ENCODE results near the gene SYNGR3. TPM values are rescaled to one million over a fixed set of nuclear protein-coding genes. Genes with fewer than 3 reads are reported as not detected.
A peak's percentile ranks its signal among the peaks of the same experiment; 100 is the strongest.

SYNGR3 gene
- polyA plus RNA-seq, 1 donor (not counting 4 experiments of a cell fraction or from before 2014, with no cell fraction given), result 0.30 TPM

DNA sequence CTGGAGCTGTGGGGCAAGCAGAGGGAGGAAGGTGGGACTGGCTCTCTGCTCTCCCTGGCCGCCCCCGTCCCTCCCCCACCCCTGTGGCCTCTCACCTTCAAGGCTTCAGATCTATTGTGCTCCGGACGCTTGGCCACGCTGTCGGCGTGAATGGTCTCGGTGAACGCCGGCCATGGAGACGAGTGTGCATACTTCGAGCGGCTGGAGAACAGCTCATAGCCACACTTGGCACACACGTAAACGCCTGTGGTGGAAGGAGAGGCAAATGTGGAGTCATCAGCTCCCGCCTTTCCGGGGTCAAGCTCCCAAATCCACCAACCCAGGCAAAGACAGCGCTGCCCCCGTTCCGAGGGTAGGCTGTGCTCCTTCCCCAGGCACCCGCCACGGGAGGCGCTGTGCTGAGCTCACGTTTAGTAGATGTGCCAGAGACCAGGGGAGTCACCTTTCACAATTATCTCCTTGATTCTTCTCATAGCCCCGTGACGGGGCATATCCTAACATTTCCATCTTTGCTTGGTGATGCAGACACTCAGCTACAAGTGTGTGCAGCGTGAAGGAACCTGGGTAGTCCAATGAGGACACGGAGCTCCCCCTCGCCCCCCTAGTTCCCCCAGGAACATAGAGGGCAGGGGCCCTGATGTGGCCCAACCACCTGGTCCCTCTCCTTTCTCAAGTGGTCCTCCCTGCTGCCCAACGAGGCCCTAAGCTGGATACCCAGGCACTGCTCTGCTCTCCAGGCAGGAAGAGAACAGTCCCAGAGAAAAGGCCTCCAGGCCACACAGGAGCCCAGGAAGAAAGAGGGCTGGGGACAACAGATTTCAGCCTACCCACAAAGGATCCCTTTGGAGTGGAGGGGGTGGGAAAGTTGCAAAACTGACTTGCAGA, 48.4 kb upstream of the SYNGR3 start:
- Histone ChIP-seq H3K9me3 (ENCODE audit: control insufficient read depth, low read depth, low read length) (no peaks in the 10 kb centered on the region), H3K4me1 (ENCODE audit: control insufficient read depth, extremely low read depth, insufficient read depth, low read length) (peaks cover 20% of the 10 kb centered on the region), H3K27me3 (ENCODE audit: control insufficient read depth, extremely low read depth, insufficient read depth, low read length) (no peaks in the 10 kb centered on the region), H3K9ac (ENCODE audit: control insufficient read depth, extremely low read depth, insufficient read depth, low read length) (peak overlapping the region; percentile 25), H3K27ac (ENCODE audit: control insufficient read depth, insufficient read depth, low read length) (no peak overlapping the region), H4K20me1 (ENCODE audit: control insufficient read depth, extremely low read depth, insufficient read depth, low read length) (no peaks in the 10 kb centered on the region), H3K79me2 (ENCODE audit: control insufficient read depth, insufficient read depth, low read length) (no peaks in the 10 kb centered on the region), H3K36me3 (ENCODE audit: control insufficient read depth in 2 of 2, extremely low read depth in 1 of 2, insufficient read depth in 2 of 2, low read length in 2 of 2) (peaks cover 0 to 4% of the 10 kb centered on the region in 2 experiments), H3K4me3 (ENCODE audit: control insufficient read depth in 2 of 3, extremely low read depth in 1 of 3, insufficient read depth in 2 of 3, low read depth in 1 of 3, low read length in 3 of 3) (peak overlapping the region in 2 of 3 experiments; percentile 80 to 93), H3K9me1 (ENCODE audit: control insufficient read depth, extremely low read depth, insufficient read depth, low read length) (no peaks in the 10 kb centered on the region), H3K4me2 (ENCODE audit: control insufficient read depth, extremely low read depth, insufficient read depth, low read depth, low read length) (peak overlapping the region; percentile 88), H2AFZ (ENCODE audit: control insufficient read depth, low read length) (no peak overlapping the region)
- FAIRE-seq (no peak), DNase-seq (ENCODE audit: low read depth, low spot score) (no peak)
- TF ChIP-seq CTCF (optimal IDR thresholded peaks at IDR 0.05 in 1 of 3, IDR thresholded peaks at IDR 0.05 in 1 of 3, conservative IDR thresholded peaks at IDR 0.05 in 1 of 3; ENCODE audit: extremely low read depth in 1 of 3, insufficient read depth in 2 of 3, low read length in 3 of 3) (peak; percentile 10 to 62 (median 31)), EZH2 (IDR thresholded peaks at IDR 0.05; ENCODE audit: low read length) (no peak)
- dilution Hi-C loops (cut with MboI; ENCODE audit: extremely low pct_ligation_motif_present, low sequenced_read_pairs), result no loop called here

- no peak for FAIRE-seq
- Histone ChIP-seq H2AFZ (ENCODE audit: control insufficient read depth, low read length) (peak overlapping the region; percentile 83), H3K27ac (ENCODE audit: control insufficient read depth, insufficient read depth, low read length) (peak overlapping the region; percentile 14), H3K36me3 (ENCODE audit: control insufficient read depth in 2 of 2, extremely low read depth in 1 of 2, insufficient read depth in 2 of 2, low read length in 2 of 2) (peaks cover 0 to 4% of the 10 kb centered on the region in 2 experiments), H3K27me3 (ENCODE audit: control insufficient read depth, extremely low read depth, insufficient read depth, low read length) (no peaks in the 10 kb centered on the region), H3K4me2 (ENCODE audit: control insufficient read depth, extremely low read depth, insufficient read depth, low read depth, low read length) (peak overlapping the region; percentile 88), H3K4me3 (ENCODE audit: control insufficient read depth in 2 of 3, extremely low read depth in 1 of 3, insufficient read depth in 2 of 3, low read depth in 1 of 3, low read length in 3 of 3) (peak overlapping the region; percentile 72 to 93 (median 80)), H3K9me1 (ENCODE audit: control insufficient read depth, extremely low read depth, insufficient read depth, low read length) (no peaks in the 10 kb centered on the region), H3K9me3 (ENCODE audit: control insufficient read depth, low read depth, low read length) (no peaks in the 10 kb centered on the region), H3K4me1 (ENCODE audit: control insufficient read depth, extremely low read depth, insufficient read depth, low read length) (peaks cover 20% of the 10 kb centered on the region), H3K9ac (ENCODE audit: control insufficient read depth, extremely low read depth, insufficient read depth, low read length) (peak overlapping the region; percentile 69), H3K79me2 (ENCODE audit: control insufficient read depth, insufficient read depth, low read length) (no peaks in the 10 kb centered on the region), H4K20me1 (ENCODE audit: control insufficient read depth, extremely low read depth, insufficient read depth, low read length) (no peaks in the 10 kb centered on the region)
- TF ChIP-seq CTCF (optimal IDR thresholded peaks at IDR 0.05 in 1 of 3, IDR thresholded peaks at IDR 0.05 in 1 of 3, conservative IDR thresholded peaks at IDR 0.05 in 1 of 3; ENCODE audit: extremely low read depth in 1 of 3, insufficient read depth in 2 of 3, low read length in 3 of 3), result no peak
- no peak for TF ChIP-seq EZH2 (IDR thresholded peaks at IDR 0.05; ENCODE audit: low read length)
- dilution Hi-C loops (cut with MboI; ENCODE audit: extremely low pct_ligation_motif_present, low sequenced_read_pairs), result no loop called here
- DNase-seq (ENCODE audit: low read depth, low spot score), result no peak
These were observed 47.5 kb upstream of the SYNGR3 start for GRCh38 chr16:1942047-1942809.
